Erythroblast (primary cell): Measurements from ENCODE around the gene PRKX.

Experiments
- GATA1 ChIP-seq: IDR thresholded peaks from 2 replicates; pipeline ENCODE4 v1.6.1; 2011; ENCODE audit warnings: low read depth, mild to moderate bottlenecking, control low read depth, low read length, moderate library complexity
- POLR2A ChIP-seq: IDR thresholded peaks from 2 replicates; pipeline ENCODE4 v1.6.1; 2011; ENCODE audit warnings: mild to moderate bottlenecking, low read length

- no peak for TF ChIP-seq POLR2A
- TF ChIP-seq GATA1, result no peak
Observed at GRCh38 chrX:3638280-3638873, 75.1 kb downstream of the PRKX start.
